ENCODE measurements around the gene CRIP2. TPM values are rescaled to one million over a fixed set of nuclear protein-coding genes. Genes with fewer than 3 reads are reported as not detected.
A peak's percentile ranks its signal among the peaks of the same experiment; 100 is the strongest.

CRIP2 gene
- total RNA-seq, 6 experiments from 2014 or later = 11.2 to 50.0 (median 27.5) TPM

GRCh38 chr14:105427412-105427811, 47.2 kb upstream of the CRIP2 start:
- H3K36me3 ChIP-seq = no peaks in the 10 kb centered on the region
- H3K4me3 ChIP-seq = no peak overlapping the region
- no peaks in the 10 kb centered on the region for H3K27me3 ChIP-seq
- no peak overlapping the region for H3K27ac ChIP-seq
- TF ChIP-seq POLR2A (IDR thresholded peaks at IDR 0.05) (no peak), CTCF (IDR thresholded peaks at IDR 0.05) (no peak)
- peaks cover 0 to 19% (median 9%) of the 10 kb centered on the region in 4 donors for H3K4me1 ChIP-seq
- 96% methylated on average over 10 of the region's 10 CpGs for WGBS (ENCODE audit: insufficient coverage, low coverage, low lambda C conversion rate, missing lambda C conversion rate)
- intact Hi-C loops (cut with DNase I) = no loop called here
- DNase-seq (no peak), ATAC-seq (no peak)
- H3K9me3 ChIP-seq = no peaks in the 10 kb centered on the region

GRCh38 chr14:105427936-105428485, 46.6 kb upstream of the CRIP2 start:
- Histone ChIP-seq H3K4me3 (no peak overlapping the region), H3K27me3 (no peaks in the 10 kb centered on the region), H3K9me3 (no peaks in the 10 kb centered on the region), H3K4me1 (peaks cover 0 to 25% (median 11%) of the 10 kb centered on the region in 4 donors), H3K27ac (no peak overlapping the region), H3K36me3 (no peaks in the 10 kb centered on the region)
- 86% methylated on average over 8 of the region's 9 CpGs for WGBS (ENCODE audit: insufficient coverage, low coverage, low lambda C conversion rate, missing lambda C conversion rate)
- DNase-seq (no peak), ATAC-seq (no peak)
- intact Hi-C loops (cut with DNase I) = no loop called here
- TF ChIP-seq POLR2A (IDR thresholded peaks at IDR 0.05) = no peak
- TF ChIP-seq CTCF (IDR thresholded peaks at IDR 0.05) = no peak

- H3K4me3 ChIP-seq = no peak overlapping the region
Observed at GRCh38 chr14:105430042-105430441, 44.6 kb upstream of the CRIP2 start.

GRCh38 chr14:105430565-105430964, 44.1 kb upstream of the CRIP2 start:
- Histone ChIP-seq H3K27ac (peak overlapping the region in 2 of 3 donors; percentile 77 to 87), H3K9me3 (no peaks in the 10 kb centered on the region), H3K27me3 (no peaks in the 10 kb centered on the region), H3K36me3 (no peaks in the 10 kb centered on the region), H3K4me1 (peaks cover 0 to 33% (median 15%) of the 10 kb centered on the region in 4 donors), H3K4me3 (no peak overlapping the region)
- TF ChIP-seq CTCF (IDR thresholded peaks at IDR 0.05) (no peak), POLR2A (IDR thresholded peaks at IDR 0.05) (no peak)
- DNase-seq (no peak), ATAC-seq (peak in 1 of 4 donors; percentile 10)
- intact Hi-C loops (cut with DNase I) = no loop called here
- WGBS (ENCODE audit: insufficient coverage, low coverage, low lambda C conversion rate, missing lambda C conversion rate) = 66% methylated on average over 9 of the region's 9 CpGs

More at GRCh38 chr14:105430042-105430441, 44.6 kb upstream of the CRIP2 start:
- no peaks in the 10 kb centered on the region for H3K36me3 ChIP-seq
- no peaks in the 10 kb centered on the region for H3K9me3 ChIP-seq
- H3K27ac ChIP-seq = no peak overlapping the region
- WGBS (ENCODE audit: insufficient coverage, low coverage, low lambda C conversion rate, missing lambda C conversion rate) = 92% methylated on average over 6 of the region's 6 CpGs
- ATAC-seq (peak in 1 of 4 donors; percentile 3), DNase-seq (no peak)
- peaks cover 0 to 33% (median 15%) of the 10 kb centered on the region in 4 donors for H3K4me1 ChIP-seq
- TF ChIP-seq CTCF (IDR thresholded peaks at IDR 0.05) (no peak), POLR2A (IDR thresholded peaks at IDR 0.05) (no peak)
- intact Hi-C loops (cut with DNase I) = no loop called here
- H3K27me3 ChIP-seq = no peaks in the 10 kb centered on the region

Data from right lobe of liver (tissue), 6 donors.